ENCODE data around the gene SPEG.

SPEG gene

DNA sequence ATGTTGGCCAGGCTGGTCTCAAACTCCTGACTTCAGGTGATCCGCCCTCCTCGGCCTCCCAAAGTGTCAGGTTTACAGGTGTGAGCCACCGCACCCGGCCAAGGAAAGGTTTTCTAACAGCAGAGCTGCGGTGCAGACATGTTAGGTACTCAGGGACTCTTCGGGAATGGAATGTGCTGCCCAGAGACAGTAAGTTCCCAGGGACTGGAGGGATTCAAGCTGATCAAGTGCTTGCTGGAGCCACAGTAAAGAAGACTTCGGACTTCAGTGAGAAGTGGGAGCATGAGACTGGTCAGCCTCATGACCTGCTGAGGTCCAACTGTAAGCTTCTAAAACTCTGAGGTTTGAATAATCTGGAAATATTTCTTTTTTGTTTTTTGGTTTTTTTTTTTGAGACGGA, 24.3 kb upstream of the SPEG start:
- ATAC-seq: no peak
- TF ChIP-seq TOX (CRISPR knock-in tag; IDR thresholded peaks at IDR 0.05; ENCODE audit: borderline replicate concordance) (no peak), BACH2 (CRISPR knock-in tag; IDR thresholded peaks at IDR 0.05; ENCODE audit: borderline replicate concordance) (no peak), PPARA (CRISPR knock-in tag; IDR thresholded peaks at IDR 0.05; ENCODE audit: borderline replicate concordance) (no peak), ARNTL (CRISPR knock-in tag; IDR thresholded peaks at IDR 0.05; ENCODE audit: borderline replicate concordance, low read depth) (no peak), ESRRG (CRISPR knock-in tag; IDR thresholded peaks at IDR 0.05) (no peak), SNAI2 (CRISPR knock-in tag; IDR thresholded peaks at IDR 0.05) (no peak), RARB (CRISPR knock-in tag; IDR thresholded peaks at IDR 0.05) (no peak), ZC3H10 (CRISPR knock-in tag; IDR thresholded peaks at IDR 0.05) (no peak), OSR1 (CRISPR knock-in tag; IDR thresholded peaks at IDR 0.05) (no peak), ZNF8 (CRISPR knock-in tag; IDR thresholded peaks at IDR 0.05) (no peak), ZFP30 (CRISPR knock-in tag; IDR thresholded peaks at IDR 0.05) (no peak), ZNF565 (CRISPR knock-in tag; conservative IDR thresholded peaks at IDR 0.05; ENCODE audit: low read depth) (no peak)
- TF ChIP-seq, protein P1, sequence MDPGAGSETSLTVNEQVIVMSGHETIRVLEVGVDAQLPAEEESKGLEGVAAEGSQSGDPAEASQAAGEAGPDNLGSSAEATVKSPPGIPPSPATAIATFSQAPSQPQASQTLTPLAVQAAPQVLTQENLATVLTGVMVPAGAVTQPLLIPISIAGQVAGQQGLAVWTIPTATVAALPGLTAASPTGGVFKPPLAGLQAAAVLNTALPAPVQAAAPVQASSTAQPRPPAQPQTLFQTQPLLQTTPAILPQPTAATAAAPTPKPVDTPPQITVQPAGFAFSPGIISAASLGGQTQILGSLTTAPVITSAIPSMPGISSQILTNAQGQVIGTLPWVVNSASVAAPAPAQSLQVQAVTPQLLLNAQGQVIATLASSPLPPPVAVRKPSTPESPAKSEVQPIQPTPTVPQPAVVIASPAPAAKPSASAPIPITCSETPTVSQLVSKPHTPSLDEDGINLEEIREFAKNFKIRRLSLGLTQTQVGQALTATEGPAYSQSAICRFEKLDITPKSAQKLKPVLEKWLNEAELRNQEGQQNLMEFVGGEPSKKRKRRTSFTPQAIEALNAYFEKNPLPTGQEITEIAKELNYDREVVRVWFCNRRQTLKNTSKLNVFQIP (CRISPR knock-in tag; IDR thresholded peaks at IDR 0.05; ENCODE audit: borderline replicate concordance, low read depth): no peak
- TF ChIP-seq, protein P2, sequence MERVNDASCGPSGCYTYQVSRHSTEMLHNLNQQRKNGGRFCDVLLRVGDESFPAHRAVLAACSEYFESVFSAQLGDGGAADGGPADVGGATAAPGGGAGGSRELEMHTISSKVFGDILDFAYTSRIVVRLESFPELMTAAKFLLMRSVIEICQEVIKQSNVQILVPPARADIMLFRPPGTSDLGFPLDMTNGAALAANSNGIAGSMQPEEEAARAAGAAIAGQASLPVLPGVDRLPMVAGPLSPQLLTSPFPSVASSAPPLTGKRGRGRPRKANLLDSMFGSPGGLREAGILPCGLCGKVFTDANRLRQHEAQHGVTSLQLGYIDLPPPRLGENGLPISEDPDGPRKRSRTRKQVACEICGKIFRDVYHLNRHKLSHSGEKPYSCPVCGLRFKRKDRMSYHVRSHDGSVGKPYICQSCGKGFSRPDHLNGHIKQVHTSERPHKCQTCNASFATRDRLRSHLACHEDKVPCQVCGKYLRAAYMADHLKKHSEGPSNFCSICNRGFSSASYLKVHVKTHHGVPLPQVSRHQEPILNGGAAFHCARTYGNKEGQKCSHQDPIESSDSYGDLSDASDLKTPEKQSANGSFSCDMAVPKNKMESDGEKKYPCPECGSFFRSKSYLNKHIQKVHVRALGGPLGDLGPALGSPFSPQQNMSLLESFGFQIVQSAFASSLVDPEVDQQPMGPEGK (CRISPR knock-in tag; IDR thresholded peaks at IDR 0.05; ENCODE audit: borderline replicate concordance): no peak
- TF ChIP-seq, protein P3, sequence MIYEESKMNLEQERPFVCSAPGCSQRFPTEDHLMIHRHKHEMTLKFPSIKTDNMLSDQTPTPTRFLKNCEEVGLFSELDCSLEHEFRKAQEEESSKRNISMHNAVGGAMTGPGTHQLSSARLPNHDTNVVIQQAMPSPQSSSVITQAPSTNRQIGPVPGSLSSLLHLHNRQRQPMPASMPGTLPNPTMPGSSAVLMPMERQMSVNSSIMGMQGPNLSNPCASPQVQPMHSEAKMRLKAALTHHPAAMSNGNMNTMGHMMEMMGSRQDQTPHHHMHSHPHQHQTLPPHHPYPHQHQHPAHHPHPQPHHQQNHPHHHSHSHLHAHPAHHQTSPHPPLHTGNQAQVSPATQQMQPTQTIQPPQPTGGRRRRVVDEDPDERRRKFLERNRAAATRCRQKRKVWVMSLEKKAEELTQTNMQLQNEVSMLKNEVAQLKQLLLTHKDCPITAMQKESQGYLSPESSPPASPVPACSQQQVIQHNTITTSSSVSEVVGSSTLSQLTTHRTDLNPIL (CRISPR knock-in tag; IDR thresholded peaks at IDR 0.05; ENCODE audit: low read depth): no peak
- TF ChIP-seq, protein P4, sequence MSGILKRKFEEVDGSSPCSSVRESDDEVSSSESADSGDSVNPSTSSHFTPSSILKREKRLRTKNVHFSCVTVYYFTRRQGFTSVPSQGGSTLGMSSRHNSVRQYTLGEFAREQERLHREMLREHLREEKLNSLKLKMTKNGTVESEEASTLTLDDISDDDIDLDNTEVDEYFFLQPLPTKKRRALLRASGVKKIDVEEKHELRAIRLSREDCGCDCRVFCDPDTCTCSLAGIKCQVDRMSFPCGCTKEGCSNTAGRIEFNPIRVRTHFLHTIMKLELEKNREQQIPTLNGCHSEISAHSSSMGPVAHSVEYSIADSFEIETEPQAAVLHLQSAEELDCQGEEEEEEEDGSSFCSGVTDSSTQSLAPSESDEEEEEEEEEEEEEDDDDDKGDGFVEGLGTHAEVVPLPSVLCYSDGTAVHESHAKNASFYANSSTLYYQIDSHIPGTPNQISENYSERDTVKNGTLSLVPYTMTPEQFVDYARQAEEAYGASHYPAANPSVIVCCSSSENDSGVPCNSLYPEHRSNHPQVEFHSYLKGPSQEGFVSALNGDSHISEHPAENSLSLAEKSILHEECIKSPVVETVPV (CRISPR knock-in tag; IDR thresholded peaks at IDR 0.05): no peak

DNA sequence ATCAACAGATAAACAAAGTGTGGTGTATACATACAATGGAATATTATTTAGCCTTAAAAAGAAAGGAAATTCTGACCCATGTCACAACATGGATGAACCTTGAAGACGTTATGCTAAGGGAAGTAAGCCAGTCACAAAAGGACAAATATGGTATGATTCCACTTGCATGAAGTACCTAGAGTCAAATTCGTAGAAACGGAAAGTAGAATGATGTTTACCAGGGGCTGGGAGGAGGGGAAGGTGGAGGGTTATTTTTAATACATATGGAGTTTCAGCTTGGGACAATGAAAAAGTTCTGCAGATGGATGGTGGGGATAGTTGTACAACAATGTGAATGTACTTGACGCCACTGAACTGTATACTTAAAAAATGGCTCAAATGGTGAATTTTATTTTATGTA, 19.8 kb upstream of the SPEG start:
- TF ChIP-seq ZFP30 (CRISPR knock-in tag; IDR thresholded peaks at IDR 0.05) (no peak), ZFP3 (CRISPR knock-in tag; IDR thresholded peaks at IDR 0.05) (no peak), TCF4 (CRISPR knock-in tag; IDR thresholded peaks at IDR 0.05; ENCODE audit: borderline replicate concordance) (no peak), OSR1 (CRISPR knock-in tag; IDR thresholded peaks at IDR 0.05) (no peak), RARB (CRISPR knock-in tag; IDR thresholded peaks at IDR 0.05) (no peak), CSDC2 (CRISPR knock-in tag; IDR thresholded peaks at IDR 0.05) (no peak), ZNF565 (CRISPR knock-in tag; conservative IDR thresholded peaks at IDR 0.05; ENCODE audit: low read depth) (no peak), BACH2 (CRISPR knock-in tag; IDR thresholded peaks at IDR 0.05; ENCODE audit: borderline replicate concordance) (no peak), ZNF8 (CRISPR knock-in tag; IDR thresholded peaks at IDR 0.05) (no peak), ZNF70 (CRISPR knock-in tag; IDR thresholded peaks at IDR 0.05) (no peak), ARNTL (CRISPR knock-in tag; IDR thresholded peaks at IDR 0.05; ENCODE audit: borderline replicate concordance, low read depth) (no peak), ZC3H10 (CRISPR knock-in tag; IDR thresholded peaks at IDR 0.05) (no peak), TOX (CRISPR knock-in tag; IDR thresholded peaks at IDR 0.05; ENCODE audit: borderline replicate concordance) (no peak)
- TF ChIP-seq, protein P3 (CRISPR knock-in tag; IDR thresholded peaks at IDR 0.05; ENCODE audit: low read depth): no peak
- TF ChIP-seq, protein P1 (CRISPR knock-in tag; IDR thresholded peaks at IDR 0.05; ENCODE audit: borderline replicate concordance, low read depth): no peak
- TF ChIP-seq, protein P2 (CRISPR knock-in tag; IDR thresholded peaks at IDR 0.05; ENCODE audit: borderline replicate concordance): no peak
- TF ChIP-seq, protein P4 (CRISPR knock-in tag; IDR thresholded peaks at IDR 0.05): no peak
- ATAC-seq: no peak

Data from SK-N-SH treated with all-trans-retinoic acid at 6 μM for 48 hours (cell line).